ENCODE measurements around the gene CHRM2. TPM values are rescaled to one million over a fixed set of nuclear protein-coding genes. Genes with fewer than 3 reads are reported as not detected.

The CHRM2 gene
- polyA plus RNA-seq, 1 donor from 2014 or later = 0.05 TPM

GRCh38 chr7:137018468-137018867, 150.0 kb downstream of the CHRM2 start:
- H3K9me2 ChIP-seq (ENCODE audit: insufficient read depth, low read length) = no peaks in the 10 kb centered on the region
- peak overlapping the region; percentile 44 for H2AFZ ChIP-seq (ENCODE audit: low read depth, low read length)
- H3K9me3 ChIP-seq (ENCODE audit: low read length) = no peaks in the 10 kb centered on the region
- no peaks in the 10 kb centered on the region for H3K36me3 ChIP-seq (ENCODE audit: insufficient read depth, low read length)
- no peaks in the 10 kb centered on the region for H3F3A ChIP-seq (ENCODE audit: insufficient read depth, low read length, poor library complexity, severe bottlenecking)
- H4K20me1 ChIP-seq (ENCODE audit: insufficient read depth) = no peaks in the 10 kb centered on the region
- H3K79me2 ChIP-seq (replicated peaks; ENCODE audit: insufficient read depth, low read length) = no peaks in the 10 kb centered on the region
- peak overlapping the region; percentile 25 for H3K4me3 ChIP-seq (ENCODE audit: low read length)
- TF ChIP-seq SMC3 (conservative IDR thresholded peaks at IDR 0.05; ENCODE audit: poor library complexity) (no peak), EP300 (conservative IDR thresholded peaks at IDR 0.05; ENCODE audit: poor library complexity, severe bottlenecking) (peak; percentile 13), TAF1 (IDR thresholded peaks at IDR 0.05; ENCODE audit: low read depth) (no peak), EZH2 (IDR thresholded peaks at IDR 0.05; ENCODE audit: borderline replicate concordance, insufficient read depth, low read length, poor library complexity, severe bottlenecking) (no peak)
- TF ChIP-seq, protein P1, sequence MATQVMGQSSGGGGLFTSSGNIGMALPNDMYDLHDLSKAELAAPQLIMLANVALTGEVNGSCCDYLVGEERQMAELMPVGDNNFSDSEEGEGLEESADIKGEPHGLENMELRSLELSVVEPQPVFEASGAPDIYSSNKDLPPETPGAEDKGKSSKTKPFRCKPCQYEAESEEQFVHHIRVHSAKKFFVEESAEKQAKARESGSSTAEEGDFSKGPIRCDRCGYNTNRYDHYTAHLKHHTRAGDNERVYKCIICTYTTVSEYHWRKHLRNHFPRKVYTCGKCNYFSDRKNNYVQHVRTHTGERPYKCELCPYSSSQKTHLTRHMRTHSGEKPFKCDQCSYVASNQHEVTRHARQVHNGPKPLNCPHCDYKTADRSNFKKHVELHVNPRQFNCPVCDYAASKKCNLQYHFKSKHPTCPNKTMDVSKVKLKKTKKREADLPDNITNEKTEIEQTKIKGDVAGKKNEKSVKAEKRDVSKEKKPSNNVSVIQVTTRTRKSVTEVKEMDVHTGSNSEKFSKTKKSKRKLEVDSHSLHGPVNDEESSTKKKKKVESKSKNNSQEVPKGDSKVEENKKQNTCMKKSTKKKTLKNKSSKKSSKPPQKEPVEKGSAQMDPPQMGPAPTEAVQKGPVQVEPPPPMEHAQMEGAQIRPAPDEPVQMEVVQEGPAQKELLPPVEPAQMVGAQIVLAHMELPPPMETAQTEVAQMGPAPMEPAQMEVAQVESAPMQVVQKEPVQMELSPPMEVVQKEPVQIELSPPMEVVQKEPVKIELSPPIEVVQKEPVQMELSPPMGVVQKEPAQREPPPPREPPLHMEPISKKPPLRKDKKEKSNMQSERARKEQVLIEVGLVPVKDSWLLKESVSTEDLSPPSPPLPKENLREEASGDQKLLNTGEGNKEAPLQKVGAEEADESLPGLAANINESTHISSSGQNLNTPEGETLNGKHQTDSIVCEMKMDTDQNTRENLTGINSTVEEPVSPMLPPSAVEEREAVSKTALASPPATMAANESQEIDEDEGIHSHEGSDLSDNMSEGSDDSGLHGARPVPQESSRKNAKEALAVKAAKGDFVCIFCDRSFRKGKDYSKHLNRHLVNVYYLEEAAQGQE (IDR thresholded peaks at IDR 0.05; ENCODE audit: borderline replicate concordance) = no peak
- no peak overlapping the region for H3K9ac ChIP-seq (ENCODE audit: low read length)
- H3K27ac ChIP-seq (ENCODE audit: low read length) = no peak overlapping the region
- no peak overlapping the region for H3K4me2 ChIP-seq (ENCODE audit: low read length)
- no peaks in the 10 kb centered on the region for H3K27me3 ChIP-seq (ENCODE audit: insufficient read depth, low read depth, low read length)

DNA sequence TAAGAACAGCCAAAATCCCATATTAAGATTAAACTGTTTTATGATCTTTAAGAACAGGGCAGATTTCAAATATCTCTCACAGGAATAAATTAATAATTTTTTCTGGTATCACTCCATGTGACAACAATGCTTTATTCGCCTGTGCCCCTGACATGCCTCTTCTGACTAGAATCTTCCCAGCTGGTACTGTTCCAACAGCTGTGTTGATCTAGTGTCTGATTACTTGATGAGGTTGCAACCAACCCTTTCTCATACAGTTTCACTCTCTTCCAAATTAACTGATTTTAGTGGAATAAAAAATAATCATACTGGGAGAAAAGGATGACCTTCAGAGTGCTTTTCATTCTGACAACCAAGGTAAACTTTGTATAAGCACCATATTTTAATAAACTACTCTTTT, 151.9 kb downstream of the CHRM2 start:
- TF ChIP-seq SMC3 (conservative IDR thresholded peaks at IDR 0.05; ENCODE audit: poor library complexity) (no peak), CTCF (IDR thresholded peaks at IDR 0.05; ENCODE audit: poor library complexity, severe bottlenecking) (no peak), EZH2 (IDR thresholded peaks at IDR 0.05; ENCODE audit: borderline replicate concordance, insufficient read depth, low read length, poor library complexity, severe bottlenecking) (no peak), EP300 (conservative IDR thresholded peaks at IDR 0.05; ENCODE audit: poor library complexity, severe bottlenecking) (no peak), TAF1 (IDR thresholded peaks at IDR 0.05; ENCODE audit: low read depth) (no peak), MXI1 (conservative IDR thresholded peaks at IDR 0.05; ENCODE audit: poor library complexity, severe bottlenecking) (no peak), POLR2AphosphoS5 (IDR thresholded peaks at IDR 0.05) (no peak), RAD21 (conservative IDR thresholded peaks at IDR 0.05) (no peak)
- TF ChIP-seq, protein P1 (IDR thresholded peaks at IDR 0.05; ENCODE audit: borderline replicate concordance) = no peak
- H3K9ac ChIP-seq (ENCODE audit: low read length) = no peak overlapping the region

More for the DNA sequence above, 151.9 kb downstream of the CHRM2 start:
- no peak overlapping the region for H3K4me2 ChIP-seq (ENCODE audit: low read length)
- H3K4me3 ChIP-seq (ENCODE audit: low read length) = no peak overlapping the region
- H3K79me2 ChIP-seq (replicated peaks; ENCODE audit: insufficient read depth, low read length) = no peaks in the 10 kb centered on the region
- no peak overlapping the region for H2AFZ ChIP-seq (ENCODE audit: low read depth, low read length)
- H3K36me3 ChIP-seq (ENCODE audit: insufficient read depth, low read length) = no peaks in the 10 kb centered on the region
- no peaks in the 10 kb centered on the region for H3K9me2 ChIP-seq (ENCODE audit: insufficient read depth, low read length)
- H3F3A ChIP-seq (ENCODE audit: insufficient read depth, low read length, poor library complexity, severe bottlenecking) = no peaks in the 10 kb centered on the region
- H3K27ac ChIP-seq (ENCODE audit: low read length) = no peak overlapping the region
- no peaks in the 10 kb centered on the region for H3K9me3 ChIP-seq (ENCODE audit: low read length)
- no peaks in the 10 kb centered on the region for H4K20me1 ChIP-seq (ENCODE audit: insufficient read depth)
- no peaks in the 10 kb centered on the region for H3K27me3 ChIP-seq (ENCODE audit: insufficient read depth, low read depth, low read length)

Measured in neural cell (in vitro differentiated cells).